H9 (cell line): ENCODE results near the gene TRAF2. TPM values are rescaled to one million over a fixed set of nuclear protein-coding genes. Genes with fewer than 3 reads are reported as not detected.
"Not testable (repeated sequence)": the region's sequence is repeated elsewhere in the genome, so short reads cannot be mapped to it uniquely, and the experiment has no call there.

Experiments used
- DNase-seq: peaks from one replicate; pipeline ENCODE4 v3.0.0-alpha.2; 2017
- H2AFZ ChIP-seq: one replicate; pipeline ENCODE4 v1.6.1; 2013; ENCODE audit warnings: mild to moderate bottlenecking, low read length, control low read depth, moderate library complexity
- H2AK5ac ChIP-seq: 2 replicates; pipeline ENCODE4 v1.6.1; 2013; ENCODE audit warnings: low read length, control low read depth, mixed read lengths; ENCODE audit not compliant: insufficient read length
- H2BK120ac ChIP-seq: one replicate; pipeline ENCODE4 v1.6.1; 2013; ENCODE audit warnings: low read depth, mild to moderate bottlenecking, low read length, control low read depth, inconsistent platforms; ENCODE audit not compliant: poor library complexity, severe bottlenecking
- H2BK12ac ChIP-seq: 2 replicates; pipeline ENCODE4 v1.6.1; 2013; ENCODE audit warnings: low read length, control low read depth, mixed read lengths, low read depth; ENCODE audit not compliant: insufficient read length
- H2BK15ac ChIP-seq: 2 replicates; pipeline ENCODE4 v1.6.1; 2013; ENCODE audit warnings: low read depth, low read length, control low read depth
- H2BK20ac ChIP-seq: one replicate; pipeline ENCODE4 v1.6.1; 2013; ENCODE audit warnings: low read depth, mild to moderate bottlenecking, low read length, control low read depth, inconsistent platforms; ENCODE audit not compliant: poor library complexity, severe bottlenecking
- H2BK5ac ChIP-seq: 2 replicates; pipeline ENCODE4 v1.6.1; 2013; ENCODE audit warnings: low read length, control low read depth, mixed read lengths; ENCODE audit not compliant: insufficient read length
- H3K14ac ChIP-seq: 2 replicates; pipeline ENCODE4 v1.6.1; 2013; ENCODE audit warnings: low read length, control low read depth; ENCODE audit not compliant: insufficient read depth
- H3K18ac ChIP-seq: 2 replicates; pipeline ENCODE4 v1.6.1; 2013; ENCODE audit warnings: low read depth, mild to moderate bottlenecking, mixed read lengths, low read length, control low read depth; ENCODE audit not compliant: insufficient read length
- H3K23ac ChIP-seq: 2 replicates; pipeline ENCODE4 v1.6.1; 2013; ENCODE audit warnings: low read length, control low read depth, mixed read lengths, low read depth; ENCODE audit not compliant: insufficient read length
- H3K23me2 ChIP-seq: 2 replicates; pipeline ENCODE4 v1.6.1; 2013; ENCODE audit warnings: low read depth, mild to moderate bottlenecking, mixed read lengths, low read length, control low read depth; ENCODE audit not compliant: insufficient read length, poor library complexity, severe bottlenecking
- H3K27ac ChIP-seq: 2 replicates; pipeline ENCODE4 v1.5.1; 2013; ENCODE audit warnings: low read length, control low read depth, mixed read lengths, low read depth; ENCODE audit not compliant: insufficient read length
- H3K27me3 ChIP-seq: 2 replicates; pipeline ENCODE4 v1.6.1; 2013; ENCODE audit warnings: low read length, control low read depth, inconsistent platforms; ENCODE audit not compliant: insufficient read depth
- H3K4ac ChIP-seq: 2 replicates; pipeline ENCODE4 v1.6.1; 2013; ENCODE audit warnings: low read depth, mild to moderate bottlenecking, control low read depth, inconsistent platforms, low read length, moderate library complexity
- H3K4me1 ChIP-seq: 2 replicates; pipeline ENCODE4 v1.6.1; 2013; ENCODE audit warnings: low read length, control low read depth, inconsistent platforms; ENCODE audit not compliant: insufficient read depth
- H3K4me2 ChIP-seq: 2 replicates; pipeline ENCODE4 v1.6.1; 2013; ENCODE audit warnings: low read length, control low read depth, mixed read lengths; ENCODE audit not compliant: insufficient read length, insufficient read depth
- H3K56ac ChIP-seq: 2 replicates; pipeline ENCODE4 v1.6.1; 2013; ENCODE audit warnings: low read depth, mild to moderate bottlenecking, mixed read lengths, low read length, control low read depth; ENCODE audit not compliant: insufficient read length
- H3K79me1 ChIP-seq: 2 replicates; pipeline ENCODE4 v1.6.1; 2013; ENCODE audit warnings: low read depth, mild to moderate bottlenecking, moderate library complexity, low read length, control low read depth, inconsistent platforms; ENCODE audit not compliant: insufficient read depth, poor library complexity, severe bottlenecking
- H3K79me2 ChIP-seq: 2 replicates; pipeline ENCODE4 v1.6.1; 2013; ENCODE audit warnings: low read length, control low read depth, inconsistent platforms; ENCODE audit not compliant: insufficient read depth
- H3K9ac ChIP-seq: 2 replicates; pipeline ENCODE4 v1.6.1; 2013; ENCODE audit warnings: low read length, control low read depth, mixed read lengths; ENCODE audit not compliant: insufficient read length; ENCODE audit errors: extremely low read depth
- H3K9me3 ChIP-seq: one replicate; pipeline ENCODE4 v1.6.1; 2013; ENCODE audit warnings: low read depth, low read length, inconsistent platforms; ENCODE audit not compliant: control insufficient read depth
- H3T11ph ChIP-seq: one replicate; pipeline ENCODE4 v1.6.1; 2013; ENCODE audit warnings: mild to moderate bottlenecking, low read length, control low read depth, inconsistent platforms
- H4K20me1 ChIP-seq: one replicate; pipeline ENCODE4 v1.6.1; 2013; ENCODE audit not compliant: control insufficient read depth, insufficient read length, insufficient read depth
- H4K5ac ChIP-seq: 2 replicates; pipeline ENCODE4 v1.6.1; 2013; ENCODE audit warnings: low read depth, mild to moderate bottlenecking, mixed read lengths, low read length, control low read depth; ENCODE audit not compliant: insufficient read length
- H4K8ac ChIP-seq: replicated peaks from 2 replicates; pipeline ENCODE4 v1.6.1; 2013; ENCODE audit warnings: low read length, control low read depth, mixed read lengths, low read depth; ENCODE audit not compliant: insufficient read length
- H4K91ac ChIP-seq: 2 replicates; pipeline ENCODE4 v1.6.1; 2013; ENCODE audit warnings: low read depth, mild to moderate bottlenecking, moderate library complexity, mixed read lengths, low read length, control low read depth; ENCODE audit not compliant: insufficient read length
- H3K27ac Mint-ChIP-seq, 3 experiments: 2 replicates in 2 of 3; 3 replicates in 1 of 3; pipeline ENCODE4 v1.8.0; 2020 to 2021; ENCODE audit warnings: mixed read lengths in 3 of 3, mild to moderate bottlenecking in 1 of 3, moderate library complexity in 1 of 3
- H3K27me3 Mint-ChIP-seq: 2 replicates; pipeline ENCODE4 v1.8.0; 2021; ENCODE audit warnings: low read depth, mild to moderate bottlenecking, moderate library complexity, mixed read lengths
- H3K36me3 Mint-ChIP-seq, 3 experiments: 2 replicates in 2 of 3; 3 replicates in 1 of 3; pipeline ENCODE4 v1.8.0; 2020 to 2021; ENCODE audit warnings: low read depth in 3 of 3, mixed read lengths in 3 of 3; ENCODE audit not compliant: insufficient read depth in 1 of 3
- H3K4me1 Mint-ChIP-seq, 2 experiments: 2 replicates each; pipeline ENCODE4 v1.8.0; 2020; ENCODE audit warnings: mixed read lengths in 2 of 2
- H3K4me3 Mint-ChIP-seq, 2 experiments: 2 replicates in 1 of 2; 3 replicates in 1 of 2; pipeline ENCODE4 v1.8.0; 2020 to 2021; ENCODE audit warnings: mild to moderate bottlenecking in 2 of 2, mixed read lengths in 2 of 2, moderate library complexity in 1 of 2
- H3K9me3 Mint-ChIP-seq, 2 experiments: 2 replicates in 1 of 2; 3 replicates in 1 of 2; pipeline ENCODE4 v1.8.0; 2020; ENCODE audit warnings: mild to moderate bottlenecking in 2 of 2, mixed read lengths in 2 of 2, moderate library complexity in 1 of 2
- CTCF ChIP-seq: fragments of 200-600 bp; sonication (generic); conservative IDR thresholded peaks from 3 replicates; pipeline ENCODE4 v1.8.0; 2021; ENCODE audit warnings: antibody characterized with exemption, mild to moderate bottlenecking
- WGBS: extraction: QIAGEN DNeasy Blood & Tissue Kit; methylation state at CpG from one replicate; pipeline ENCODE4 v1.1.7; 2013; ENCODE audit warnings: missing lambda C conversion rate, low lambda C conversion rate, mixed read lengths; ENCODE audit not compliant: insufficient read length; ENCODE audit errors: extremely low coverage; 5-methylcytosine and 5-hydroxymethylcytosine counted together
- total RNA-seq: library from RNA; stranded (reverse); gene quantifications from 2 replicates; pipeline ENCODE4 v1.2.1, GENCODE V29; 2021

Gene TRAF2
- total RNA-seq, 1 experiment from 2014 or later = 48.8 TPM

DNA sequence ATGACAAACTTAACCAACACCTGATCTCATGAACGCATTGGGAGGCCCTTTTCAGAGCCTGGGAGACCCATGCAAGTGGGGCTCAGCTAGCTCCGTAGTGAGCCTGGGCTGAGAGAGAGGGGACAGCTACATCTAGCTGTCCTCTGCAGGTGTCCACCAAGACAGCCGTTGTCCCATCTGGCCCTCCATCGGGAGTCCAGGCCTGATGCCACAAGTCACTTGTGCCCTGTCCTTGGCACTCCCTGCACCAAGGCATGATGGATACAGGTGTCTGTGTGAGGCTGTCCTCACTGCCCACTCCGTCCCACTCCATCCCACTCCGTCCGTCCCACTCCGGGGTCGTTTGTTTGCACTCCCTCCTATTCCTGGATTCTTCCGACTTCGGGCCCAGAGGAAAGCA is 17.7 kb upstream of the TRAF2 start:
- H3K27ac Mint-ChIP-seq = no peak overlapping the region

DNA sequence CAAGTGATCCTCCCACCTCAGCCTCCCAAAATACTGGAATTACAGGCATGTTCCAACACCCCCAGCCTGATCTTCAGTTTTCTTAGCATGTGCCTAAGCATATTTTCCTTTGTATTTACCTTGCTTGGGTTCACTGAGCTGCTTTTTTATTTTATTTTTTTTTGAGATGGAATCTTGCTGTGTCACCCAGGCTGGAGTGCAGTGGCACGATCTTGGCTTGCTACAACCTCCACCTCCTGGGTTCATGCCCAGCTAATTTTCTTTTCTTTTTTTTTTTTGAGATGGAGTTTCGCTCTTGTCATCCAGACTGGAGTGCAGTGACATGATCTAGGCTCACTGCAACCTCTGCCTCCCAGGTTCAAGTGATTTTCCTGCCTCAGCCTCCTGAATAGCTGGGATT is 16.7 kb upstream of the TRAF2 start:
- Mint-ChIP-seq H3K27me3 (peaks cover 18% of the 10 kb centered on the region), H3K9me3 (peaks cover 51 to 65% of the 10 kb centered on the region in 2 experiments), H3K36me3 (peaks cover 10 to 32% (median 28%) of the 10 kb centered on the region in 3 experiments; a peak in 6 of 7 replicates)
- H4K91ac ChIP-seq, H3K79me2 ChIP-seq, H3K4me2 ChIP-seq, H2BK5ac ChIP-seq, H2BK12ac ChIP-seq, H4K5ac ChIP-seq, H3K4me1 ChIP-seq, H3K23ac ChIP-seq, H3T11ph ChIP-seq, H3K4me3 Mint-ChIP-seq, H2BK20ac ChIP-seq, H2BK15ac ChIP-seq, H3K23me2 ChIP-seq, H3K79me1 ChIP-seq, DNase-seq, H4K8ac ChIP-seq, H2BK120ac ChIP-seq, H3K18ac ChIP-seq, H3K27ac Mint-ChIP-seq, H3K27ac ChIP-seq, H3K14ac ChIP-seq, H3K4me1 Mint-ChIP-seq, H3K4ac ChIP-seq, H3K9ac ChIP-seq, H2AFZ ChIP-seq, H2AK5ac ChIP-seq, H3K27me3 ChIP-seq, H3K56ac ChIP-seq, H4K20me1 ChIP-seq: not testable (repeated sequence)
- H3K9me3 ChIP-seq = peaks cover 14% of the 10 kb centered on the region
- no CpG with 5 or more reads among the region's 2 CpGs for WGBS

More for the DNA sequence above, 17.7 kb upstream of the TRAF2 start:
- Histone ChIP-seq H2BK120ac (no peak overlapping the region), H3K23ac (no peak overlapping the region), H3K4ac (no peak overlapping the region), H3K4me2 (no peak overlapping the region), H3K23me2 (peaks cover 4% of the 10 kb centered on the region), H3K9me3 (peaks cover 6% of the 10 kb centered on the region), H3K9ac (no peak overlapping the region), H2AK5ac (no peak overlapping the region), H4K91ac (no peak overlapping the region), H4K20me1 (no peaks in the 10 kb centered on the region), H2BK12ac (no peak overlapping the region), H2BK5ac (no peak overlapping the region), H3K56ac (no peak overlapping the region), H3K27me3 (no peaks in the 10 kb centered on the region), H3K18ac (no peak overlapping the region), H3K4me1 (0 out of 2 replicates have a peak, but pooled peaks cover 3% of the 10 kb centered on the region), H2BK20ac (no peak overlapping the region), H4K8ac (no peak overlapping the region), H3K79me1 (peaks cover 2% of the 10 kb centered on the region), H2BK15ac (no peak overlapping the region), H2AFZ (no peak overlapping the region), H3K14ac (no peak overlapping the region), H3T11ph (no peak overlapping the region), H3K27ac (no peak overlapping the region), H4K5ac (no peak overlapping the region), H3K79me2 (peaks cover 2% of the 10 kb centered on the region; the same call in 1 of the 2 replicates)
- WGBS = no CpG with 5 or more reads among the region's 11 CpGs
- H3K27me3 Mint-ChIP-seq = peaks cover 18% of the 10 kb centered on the region
- DNase-seq = no peak
- H3K9me3 Mint-ChIP-seq = peaks cover 47 to 64% of the 10 kb centered on the region in 2 experiments
- H3K4me3 Mint-ChIP-seq = peak overlapping the region in 1 of 2 experiments; percentile 66; a peak in 1 of 5 replicates
- peaks cover 5 to 6% of the 10 kb centered on the region in 2 experiments for H3K4me1 Mint-ChIP-seq
- no peak for TF ChIP-seq CTCF
- peaks cover 15 to 40% (median 37%) of the 10 kb centered on the region in 3 experiments for H3K36me3 Mint-ChIP-seq
